H9 (cell line): ENCODE measurements around the gene OMP. TPM values are rescaled to one million over a fixed set of nuclear protein-coding genes. Genes with fewer than 3 reads are reported as not detected.

Source experiments
- DNase-seq: peaks from one replicate; pipeline ENCODE4 v3.0.0-alpha.2; 2017
- H2AFZ ChIP-seq: one replicate; pipeline ENCODE4 v1.6.1; 2013; ENCODE audit warnings: mild to moderate bottlenecking, low read length, control low read depth, moderate library complexity
- H2AK5ac ChIP-seq: 2 replicates; pipeline ENCODE4 v1.6.1; 2013; ENCODE audit warnings: low read length, control low read depth, mixed read lengths; ENCODE audit not compliant: insufficient read length
- H2BK120ac ChIP-seq: one replicate; pipeline ENCODE4 v1.6.1; 2013; ENCODE audit warnings: low read depth, mild to moderate bottlenecking, low read length, control low read depth, inconsistent platforms; ENCODE audit not compliant: poor library complexity, severe bottlenecking
- H2BK12ac ChIP-seq: 2 replicates; pipeline ENCODE4 v1.6.1; 2013; ENCODE audit warnings: low read length, control low read depth, mixed read lengths, low read depth; ENCODE audit not compliant: insufficient read length
- H2BK15ac ChIP-seq: 2 replicates; pipeline ENCODE4 v1.6.1; 2013; ENCODE audit warnings: low read depth, low read length, control low read depth
- H2BK20ac ChIP-seq: one replicate; pipeline ENCODE4 v1.6.1; 2013; ENCODE audit warnings: low read depth, mild to moderate bottlenecking, low read length, control low read depth, inconsistent platforms; ENCODE audit not compliant: poor library complexity, severe bottlenecking
- H2BK5ac ChIP-seq: 2 replicates; pipeline ENCODE4 v1.6.1; 2013; ENCODE audit warnings: low read length, control low read depth, mixed read lengths; ENCODE audit not compliant: insufficient read length
- H3K14ac ChIP-seq: 2 replicates; pipeline ENCODE4 v1.6.1; 2013; ENCODE audit warnings: low read length, control low read depth; ENCODE audit not compliant: insufficient read depth
- H3K18ac ChIP-seq: 2 replicates; pipeline ENCODE4 v1.6.1; 2013; ENCODE audit warnings: low read depth, mild to moderate bottlenecking, mixed read lengths, low read length, control low read depth; ENCODE audit not compliant: insufficient read length
- H3K23ac ChIP-seq: 2 replicates; pipeline ENCODE4 v1.6.1; 2013; ENCODE audit warnings: low read length, control low read depth, mixed read lengths, low read depth; ENCODE audit not compliant: insufficient read length
- H3K23me2 ChIP-seq: 2 replicates; pipeline ENCODE4 v1.6.1; 2013; ENCODE audit warnings: low read depth, mild to moderate bottlenecking, mixed read lengths, low read length, control low read depth; ENCODE audit not compliant: insufficient read length, poor library complexity, severe bottlenecking
- H3K27ac ChIP-seq: 2 replicates; pipeline ENCODE4 v1.5.1; 2013; ENCODE audit warnings: low read length, control low read depth, mixed read lengths, low read depth; ENCODE audit not compliant: insufficient read length
- H3K27me3 ChIP-seq: 2 replicates; pipeline ENCODE4 v1.6.1; 2013; ENCODE audit warnings: low read length, control low read depth, inconsistent platforms; ENCODE audit not compliant: insufficient read depth
- H3K4ac ChIP-seq: 2 replicates; pipeline ENCODE4 v1.6.1; 2013; ENCODE audit warnings: low read depth, mild to moderate bottlenecking, control low read depth, inconsistent platforms, low read length, moderate library complexity
- H3K4me1 ChIP-seq: 2 replicates; pipeline ENCODE4 v1.6.1; 2013; ENCODE audit warnings: low read length, control low read depth, inconsistent platforms; ENCODE audit not compliant: insufficient read depth
- H3K4me2 ChIP-seq: 2 replicates; pipeline ENCODE4 v1.6.1; 2013; ENCODE audit warnings: low read length, control low read depth, mixed read lengths; ENCODE audit not compliant: insufficient read length, insufficient read depth
- H3K56ac ChIP-seq: 2 replicates; pipeline ENCODE4 v1.6.1; 2013; ENCODE audit warnings: low read depth, mild to moderate bottlenecking, mixed read lengths, low read length, control low read depth; ENCODE audit not compliant: insufficient read length
- H3K79me1 ChIP-seq: 2 replicates; pipeline ENCODE4 v1.6.1; 2013; ENCODE audit warnings: low read depth, mild to moderate bottlenecking, moderate library complexity, low read length, control low read depth, inconsistent platforms; ENCODE audit not compliant: insufficient read depth, poor library complexity, severe bottlenecking
- H3K79me2 ChIP-seq: 2 replicates; pipeline ENCODE4 v1.6.1; 2013; ENCODE audit warnings: low read length, control low read depth, inconsistent platforms; ENCODE audit not compliant: insufficient read depth
- H3K9ac ChIP-seq: 2 replicates; pipeline ENCODE4 v1.6.1; 2013; ENCODE audit warnings: low read length, control low read depth, mixed read lengths; ENCODE audit not compliant: insufficient read length; ENCODE audit errors: extremely low read depth
- H3K9me3 ChIP-seq: one replicate; pipeline ENCODE4 v1.6.1; 2013; ENCODE audit warnings: low read depth, low read length, inconsistent platforms; ENCODE audit not compliant: control insufficient read depth
- H3T11ph ChIP-seq: one replicate; pipeline ENCODE4 v1.6.1; 2013; ENCODE audit warnings: mild to moderate bottlenecking, low read length, control low read depth, inconsistent platforms
- H4K20me1 ChIP-seq: one replicate; pipeline ENCODE4 v1.6.1; 2013; ENCODE audit not compliant: control insufficient read depth, insufficient read length, insufficient read depth
- H4K5ac ChIP-seq: 2 replicates; pipeline ENCODE4 v1.6.1; 2013; ENCODE audit warnings: low read depth, mild to moderate bottlenecking, mixed read lengths, low read length, control low read depth; ENCODE audit not compliant: insufficient read length
- H4K8ac ChIP-seq: replicated peaks from 2 replicates; pipeline ENCODE4 v1.6.1; 2013; ENCODE audit warnings: low read length, control low read depth, mixed read lengths, low read depth; ENCODE audit not compliant: insufficient read length
- H4K91ac ChIP-seq: 2 replicates; pipeline ENCODE4 v1.6.1; 2013; ENCODE audit warnings: low read depth, mild to moderate bottlenecking, moderate library complexity, mixed read lengths, low read length, control low read depth; ENCODE audit not compliant: insufficient read length
- H3K27ac Mint-ChIP-seq, 3 experiments: 2 replicates in 2 of 3; 3 replicates in 1 of 3; pipeline ENCODE4 v1.8.0; 2020 to 2021; ENCODE audit warnings: mixed read lengths in 3 of 3, mild to moderate bottlenecking in 1 of 3, moderate library complexity in 1 of 3
- H3K27me3 Mint-ChIP-seq: 2 replicates; pipeline ENCODE4 v1.8.0; 2021; ENCODE audit warnings: low read depth, mild to moderate bottlenecking, moderate library complexity, mixed read lengths
- H3K36me3 Mint-ChIP-seq, 3 experiments: 2 replicates in 2 of 3; 3 replicates in 1 of 3; pipeline ENCODE4 v1.8.0; 2020 to 2021; ENCODE audit warnings: low read depth in 3 of 3, mixed read lengths in 3 of 3; ENCODE audit not compliant: insufficient read depth in 1 of 3
- H3K4me1 Mint-ChIP-seq, 2 experiments: 2 replicates each; pipeline ENCODE4 v1.8.0; 2020; ENCODE audit warnings: mixed read lengths in 2 of 2
- H3K4me3 Mint-ChIP-seq, 2 experiments: 2 replicates in 1 of 2; 3 replicates in 1 of 2; pipeline ENCODE4 v1.8.0; 2020 to 2021; ENCODE audit warnings: mild to moderate bottlenecking in 2 of 2, mixed read lengths in 2 of 2, moderate library complexity in 1 of 2
- H3K9me3 Mint-ChIP-seq, 2 experiments: 2 replicates in 1 of 2; 3 replicates in 1 of 2; pipeline ENCODE4 v1.8.0; 2020; ENCODE audit warnings: mild to moderate bottlenecking in 2 of 2, mixed read lengths in 2 of 2, moderate library complexity in 1 of 2
- WGBS: extraction: QIAGEN DNeasy Blood & Tissue Kit; methylation state at CpG from one replicate; pipeline ENCODE4 v1.1.7; 2013; ENCODE audit warnings: missing lambda C conversion rate, low lambda C conversion rate, mixed read lengths; ENCODE audit not compliant: insufficient read length; ENCODE audit errors: extremely low coverage; 5-methylcytosine and 5-hydroxymethylcytosine counted together
- total RNA-seq: library from RNA; stranded (reverse); gene quantifications from 2 replicates; pipeline ENCODE4 v1.2.1, GENCODE V29; 2021
- TF ChIP-seq, protein P1 (sequence below): fragments of 200-600 bp; sonication (generic); conservative IDR thresholded peaks from 3 replicates; pipeline ENCODE4 v1.8.0; 2021; ENCODE audit warnings: antibody characterized with exemption, mild to moderate bottlenecking

OMP gene
- total RNA-seq, 1 experiment from 2014 or later: not detected

DNA sequence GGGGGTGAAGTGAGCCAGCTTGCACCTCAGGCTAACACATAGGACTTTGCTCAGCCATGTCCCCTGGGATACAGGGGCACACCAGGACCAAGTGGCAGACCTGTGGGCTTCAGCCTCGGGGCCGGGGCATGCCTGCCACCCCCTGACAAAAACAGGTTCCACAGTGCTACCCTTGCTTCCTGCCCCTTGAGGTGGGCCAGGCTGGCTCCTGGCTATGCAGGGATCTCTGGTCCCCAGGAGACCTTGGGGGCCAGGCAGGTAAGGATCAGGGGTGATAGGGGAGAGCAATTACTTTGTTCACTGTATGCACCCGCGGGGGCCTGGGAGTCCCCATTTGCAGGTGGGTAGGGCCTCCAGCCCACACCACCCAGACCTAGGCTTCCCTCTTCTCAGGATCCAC, 23.1 kb downstream of the OMP start:
- Histone ChIP-seq H3K18ac (no peak overlapping the region), H3K9me3 (no peaks in the 10 kb centered on the region), H2AFZ (no peak overlapping the region), H2AK5ac (no peak overlapping the region), H4K5ac (no peak overlapping the region), H3K79me2 (no peaks in the 10 kb centered on the region), H4K91ac (no peak overlapping the region), H2BK15ac (no peak overlapping the region), H3K23me2 (peaks cover 8% of the 10 kb centered on the region), H3K23ac (no peak overlapping the region), H3K4me1 (no peaks in the 10 kb centered on the region), H3T11ph (no peak overlapping the region), H2BK120ac (no peak overlapping the region), H3K14ac (no peak overlapping the region), H3K56ac (no peak overlapping the region), H3K79me1 (no peaks in the 10 kb centered on the region), H3K4ac (no peak overlapping the region), H2BK12ac (no peak overlapping the region), H4K20me1 (no peaks in the 10 kb centered on the region), H3K27me3 (no peaks in the 10 kb centered on the region), H3K27ac (no peak overlapping the region), H4K8ac (no peak overlapping the region), H3K9ac (no peak overlapping the region), H3K4me2 (no peak overlapping the region), H2BK5ac (no peak overlapping the region), H2BK20ac (no peak overlapping the region)
- TF ChIP-seq, protein P1, sequence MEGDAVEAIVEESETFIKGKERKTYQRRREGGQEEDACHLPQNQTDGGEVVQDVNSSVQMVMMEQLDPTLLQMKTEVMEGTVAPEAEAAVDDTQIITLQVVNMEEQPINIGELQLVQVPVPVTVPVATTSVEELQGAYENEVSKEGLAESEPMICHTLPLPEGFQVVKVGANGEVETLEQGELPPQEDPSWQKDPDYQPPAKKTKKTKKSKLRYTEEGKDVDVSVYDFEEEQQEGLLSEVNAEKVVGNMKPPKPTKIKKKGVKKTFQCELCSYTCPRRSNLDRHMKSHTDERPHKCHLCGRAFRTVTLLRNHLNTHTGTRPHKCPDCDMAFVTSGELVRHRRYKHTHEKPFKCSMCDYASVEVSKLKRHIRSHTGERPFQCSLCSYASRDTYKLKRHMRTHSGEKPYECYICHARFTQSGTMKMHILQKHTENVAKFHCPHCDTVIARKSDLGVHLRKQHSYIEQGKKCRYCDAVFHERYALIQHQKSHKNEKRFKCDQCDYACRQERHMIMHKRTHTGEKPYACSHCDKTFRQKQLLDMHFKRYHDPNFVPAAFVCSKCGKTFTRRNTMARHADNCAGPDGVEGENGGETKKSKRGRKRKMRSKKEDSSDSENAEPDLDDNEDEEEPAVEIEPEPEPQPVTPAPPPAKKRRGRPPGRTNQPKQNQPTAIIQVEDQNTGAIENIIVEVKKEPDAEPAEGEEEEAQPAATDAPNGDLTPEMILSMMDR: no peak
- Mint-ChIP-seq H3K36me3 (peaks cover 0 to 6% (median 5%) of the 10 kb centered on the region in 3 experiments; a peak in 6 of 7 replicates), H3K4me3 (no peak overlapping the region), H3K4me1 (peaks cover 24 to 27% of the 10 kb centered on the region in 2 experiments), H3K27ac (no peak overlapping the region), H3K27me3 (peaks cover 5% of the 10 kb centered on the region; the same call in 1 of the 2 replicates), H3K9me3 (no peaks in the 10 kb centered on the region)
- DNase-seq: no peak
- WGBS: no CpG with 5 or more reads among the region's 4 CpGs
